Gastrocnemius medialis (tissue), 4 donors: Measurements from ENCODE around the gene SCGB1A1. TPM values are rescaled to one million over a fixed set of nuclear protein-coding genes. Genes with fewer than 3 reads are reported as not detected.
A peak's percentile ranks its signal among the peaks of the same experiment; 100 is the strongest.

ENCODE experiments used
- ATAC-seq, 2 donors: fragments of 150-250 bp; one replicate each; pipeline ENCODE4 v1.9.1; 2016
- DNase-seq, 2 donors: peaks; one replicate each; pipeline ENCODE4 v3.0.0-alpha.2; 2019
- H3K27ac ChIP-seq, 4 donors: fragments of 200-600 bp; sonication (generic); 1 replicate in 1 of 4; 2 replicates in 3 of 4; pipeline ENCODE4 v1.5.1; 2016 to 2018; ENCODE audit warnings: mild to moderate bottlenecking in 2 of 4, moderate library complexity in 1 of 4
- H3K27me3 ChIP-seq, 3 donors: fragments of 200-600 bp; sonication (generic) in 2 of 3; 1 replicate in 1 of 3; 2 replicates in 2 of 3; pipeline versions ENCODE4 v1.5.1 to v1.6.0; 2016 to 2019; ENCODE audit warnings: mild to moderate bottlenecking in 1 of 3, moderate library complexity in 1 of 3
- H3K36me3 ChIP-seq, 2 donors: fragments of 200-600 bp; sonication (generic) in 1 of 2; one replicate each; pipeline ENCODE4 v1.5.1; 2017 to 2018
- H3K4me1 ChIP-seq, 2 donors: fragments of 200-600 bp; sonication (generic) in 1 of 2; one replicate each; pipeline ENCODE4 v1.5.1; 2016 to 2017; ENCODE audit warnings: mild to moderate bottlenecking in 2 of 2
- H3K4me3 ChIP-seq, 4 donors: fragments of 200-600 bp; sonication (generic) in 3 of 4; 1 replicate in 1 of 4; 2 replicates in 3 of 4; pipeline ENCODE4 v1.5.1; 2016 to 2019; ENCODE audit warnings: mild to moderate bottlenecking in 2 of 4
- H3K9me3 ChIP-seq, 3 donors: fragments of 200-600 bp; sonication (generic) in 2 of 3; 1 replicate in 1 of 3; 2 replicates in 2 of 3; pipeline ENCODE4 v1.5.1; 2016 to 2019
- CTCF ChIP-seq, 5 experiments: fragments of 450-650 bp in 3 of 5; fragments of 200-600 bp in 2 of 5; sonication (generic) in 2 of 5; IDR thresholded peaks in 4 of 5; conservative IDR thresholded peaks in 1 of 5; 1 replicate in 4 of 5; 2 replicates in 1 of 5; pipeline ENCODE4 v1.5.1; 2016 to 2019; ENCODE audit warnings: antibody characterized with exemption in 5 of 5, mild to moderate bottlenecking in 3 of 5, moderate library complexity in 3 of 5
- POLR2A ChIP-seq, 2 donors: fragments of 450-650 bp; IDR thresholded peaks; one replicate each; pipeline ENCODE4 v1.6.1; 2017; ENCODE audit warnings: antibody characterized with exemption in 2 of 2, mild to moderate bottlenecking in 2 of 2, moderate library complexity in 2 of 2
- in situ Hi-C, 4 donors: fragments of 200-750 bp; cut with MboI; loops; one replicate each; pipeline versions ENCODE4 v1.15.0 to v1.8.0; 2017; ENCODE audit warnings: low sequenced_read_pairs in 4 of 4
- intact Hi-C: fragments of 100-400 bp; cut with DNase I; formaldehyde crosslinking; loops from one replicate; pipeline ENCODE4 v1.15.1; 2023; ENCODE audit warnings: low total_unique reads
- total RNA-seq, 4 donors: library from RNA; depleted of rRNA; stranded (reverse); fragments of >200 nt; gene quantifications; one replicate each; pipeline versions ENCODE4 v1.1.0 to v1.2.3, GENCODE V29; 2016

SCGB1A1 gene
- total RNA-seq, 4 donors from 2014 or later, result not detected

- Histone ChIP-seq H3K36me3 (no peaks in the 10 kb centered on the region), H3K9me3 (no peaks in the 10 kb centered on the region), H3K4me1 (no peaks in the 10 kb centered on the region), H3K4me3 (no peak overlapping the region), H3K27ac (peak overlapping the region in 1 of 4 donors; percentile 5), H3K27me3 (no peaks in the 10 kb centered on the region)
- TF ChIP-seq CTCF (IDR thresholded peaks at IDR 0.05 in 4 of 5, conservative IDR thresholded peaks at IDR 0.05 in 1 of 5) (no peak), POLR2A (IDR thresholded peaks at IDR 0.05) (no peak)
- no peak for ATAC-seq
- no peak for DNase-seq
- intact Hi-C loops (no loop called here), in situ Hi-C loops (loop anchor here in 3 of 4 donors (10.0 kb wide), 3 partner anchors 107 to 137 kb away; no protein-coding TSS in a partner anchor)
Measured at GRCh38 chr11:62427630-62428233, 8.9 kb downstream of the SCGB1A1 start.

GRCh38 chr11:62428871-62429560, 10.2 kb downstream of the SCGB1A1 start:
- Histone ChIP-seq H3K27ac (no peak overlapping the region), H3K27me3 (no peaks in the 10 kb centered on the region), H3K4me3 (no peak overlapping the region), H3K4me1 (peaks cover 0 to 5% of the 10 kb centered on the region in 2 donors), H3K36me3 (no peaks in the 10 kb centered on the region), H3K9me3 (no peaks in the 10 kb centered on the region)
- in situ Hi-C loops (loop anchor here in 3 of 4 donors (10.0 kb wide), 3 partner anchors 106 to 136 kb away; no protein-coding TSS in a partner anchor), intact Hi-C loops (no loop called here)
- DNase-seq (no peak), ATAC-seq (no peak)
- TF ChIP-seq POLR2A (IDR thresholded peaks at IDR 0.05) (no peak), CTCF (IDR thresholded peaks at IDR 0.05 in 4 of 5, conservative IDR thresholded peaks at IDR 0.05 in 1 of 5) (no peak)

- no peaks in the 10 kb centered on the region for H3K36me3 ChIP-seq
- no peak overlapping the region for H3K27ac ChIP-seq
- H3K9me3 ChIP-seq, result no peaks in the 10 kb centered on the region
- in situ Hi-C loops, result no loop called here
- DNase-seq (no peak), ATAC-seq (no peak)
- TF ChIP-seq POLR2A (IDR thresholded peaks at IDR 0.05) (no peak), CTCF (IDR thresholded peaks at IDR 0.05 in 4 of 5, conservative IDR thresholded peaks at IDR 0.05 in 1 of 5) (no peak)
- no peaks in the 10 kb centered on the region for H3K27me3 ChIP-seq
- peaks cover 5 to 8% of the 10 kb centered on the region in 2 donors for H3K4me1 ChIP-seq
- H3K4me3 ChIP-seq, result no peak overlapping the region
- intact Hi-C loops, result no loop called here
Measured at GRCh38 chr11:62430425-62430824, 11.6 kb downstream of the SCGB1A1 start.

- Histone ChIP-seq H3K27me3 (no peaks in the 10 kb centered on the region), H3K9me3 (no peaks in the 10 kb centered on the region), H3K36me3 (no peaks in the 10 kb centered on the region), H3K27ac (no peak overlapping the region), H3K4me1 (peaks cover 5 to 8% of the 10 kb centered on the region in 2 donors), H3K4me3 (no peak overlapping the region)
- in situ Hi-C loops (no loop called here), intact Hi-C loops (no loop called here)
- TF ChIP-seq CTCF (IDR thresholded peaks at IDR 0.05 in 4 of 5, conservative IDR thresholded peaks at IDR 0.05 in 1 of 5) (no peak), POLR2A (IDR thresholded peaks at IDR 0.05) (no peak)
- ATAC-seq (no peak), DNase-seq (no peak)
Measured at GRCh38 chr11:62431171-62431901, 12.5 kb downstream of the SCGB1A1 start.
